ENCODE results near the gene SFT2D1.

SFT2D1 gene

GRCh38 chr6:166306378-166307081 lies 35.8 kb downstream of the SFT2D1 start:
- no peak for TF ChIP-seq JUND (IDR thresholded peaks at IDR 0.05; ENCODE audit: low read depth)
- in situ Hi-C loops (cut with HindIII; ENCODE audit: low pct_unique_long_range_greater_than_20kb, low sequenced_read_pairs), result no loop called here
- no peak for DNase-seq (ENCODE audit: low read depth in 1 of 2, low spot score in 1 of 2)

- in situ Hi-C loops (cut with HindIII; ENCODE audit: low pct_unique_long_range_greater_than_20kb, low sequenced_read_pairs), result no loop called here
- TF ChIP-seq JUND (IDR thresholded peaks at IDR 0.05; ENCODE audit: low read depth), result no peak
- no peak for DNase-seq (ENCODE audit: low read depth in 1 of 2, low spot score in 1 of 2)
Measured at GRCh38 chr6:166305562-166306117, 36.7 kb downstream of the SFT2D1 start.

- no peak for TF ChIP-seq JUND (IDR thresholded peaks at IDR 0.05; ENCODE audit: low read depth)
Measured at GRCh38 chr6:166304106-166304505, 38.2 kb downstream of the SFT2D1 start.

GRCh38 chr6:166301611-166302529 lies 40.5 kb downstream of the SFT2D1 start:
- DNase-seq (ENCODE audit: low read depth in 1 of 2, low spot score in 1 of 2), result no peak
- TF ChIP-seq JUND (IDR thresholded peaks at IDR 0.05; ENCODE audit: low read depth), result no peak
- in situ Hi-C loops (cut with HindIII; ENCODE audit: low pct_unique_long_range_greater_than_20kb, low sequenced_read_pairs), result no loop called here

More at GRCh38 chr6:166304106-166304505, 38.2 kb downstream of the SFT2D1 start:
- in situ Hi-C loops (cut with HindIII; ENCODE audit: low pct_unique_long_range_greater_than_20kb, low sequenced_read_pairs), result no loop called here
- no peak for DNase-seq (ENCODE audit: low read depth in 1 of 2, low spot score in 1 of 2)

GRCh38 chr6:166300357-166300987 lies 41.9 kb downstream of the SFT2D1 start:
- TF ChIP-seq JUND (IDR thresholded peaks at IDR 0.05; ENCODE audit: low read depth), result no peak
- no peak for DNase-seq (ENCODE audit: low read depth in 1 of 2, low spot score in 1 of 2)
- in situ Hi-C loops (cut with HindIII; ENCODE audit: low pct_unique_long_range_greater_than_20kb, low sequenced_read_pairs), result no loop called here

- TF ChIP-seq JUND (IDR thresholded peaks at IDR 0.05; ENCODE audit: low read depth), result no peak
- DNase-seq (ENCODE audit: low read depth in 1 of 2, low spot score in 1 of 2), result no peak
Measured at GRCh38 chr6:166297606-166298005, 44.7 kb downstream of the SFT2D1 start.

GRCh38 chr6:166296035-166296883 lies 46.1 kb downstream of the SFT2D1 start:
- in situ Hi-C loops (cut with HindIII; ENCODE audit: low pct_unique_long_range_greater_than_20kb, low sequenced_read_pairs), result no loop called here
- no peak for DNase-seq (ENCODE audit: low read depth in 1 of 2, low spot score in 1 of 2)
- no peak for TF ChIP-seq JUND (IDR thresholded peaks at IDR 0.05; ENCODE audit: low read depth)

More at GRCh38 chr6:166297606-166298005, 44.7 kb downstream of the SFT2D1 start:
- in situ Hi-C loops (cut with HindIII; ENCODE audit: low pct_unique_long_range_greater_than_20kb, low sequenced_read_pairs), result no loop called here

- no peak for TF ChIP-seq JUND (IDR thresholded peaks at IDR 0.05; ENCODE audit: low read depth)
- DNase-seq (ENCODE audit: low read depth in 1 of 2, low spot score in 1 of 2), result no peak
- in situ Hi-C loops (cut with HindIII; ENCODE audit: low pct_unique_long_range_greater_than_20kb, low sequenced_read_pairs), result no loop called here
Measured at GRCh38 chr6:166293731-166294584, 48.4 kb downstream of the SFT2D1 start.

GRCh38 chr6:166289207-166290060 lies 52.9 kb downstream of the SFT2D1 start:
- no peak for TF ChIP-seq JUND (IDR thresholded peaks at IDR 0.05; ENCODE audit: low read depth)
- in situ Hi-C loops (cut with HindIII; ENCODE audit: low pct_unique_long_range_greater_than_20kb, low sequenced_read_pairs), result no loop called here
- DNase-seq (ENCODE audit: low read depth in 1 of 2, low spot score in 1 of 2), result no peak

GRCh38 chr6:166286839-166287271 lies 55.5 kb downstream of the SFT2D1 start:
- TF ChIP-seq JUND (IDR thresholded peaks at IDR 0.05; ENCODE audit: low read depth), result no peak
- DNase-seq (ENCODE audit: low read depth in 1 of 2, low spot score in 1 of 2), result no peak
- in situ Hi-C loops (cut with HindIII; ENCODE audit: low pct_unique_long_range_greater_than_20kb, low sequenced_read_pairs), result no loop called here
